Measurements from ENCODE around the gene DNAAF5.
"Not testable (repeated sequence)": the region's sequence is repeated elsewhere in the genome, so short reads cannot be mapped to it uniquely, and the experiment has no call there.

Gene DNAAF5

DNA sequence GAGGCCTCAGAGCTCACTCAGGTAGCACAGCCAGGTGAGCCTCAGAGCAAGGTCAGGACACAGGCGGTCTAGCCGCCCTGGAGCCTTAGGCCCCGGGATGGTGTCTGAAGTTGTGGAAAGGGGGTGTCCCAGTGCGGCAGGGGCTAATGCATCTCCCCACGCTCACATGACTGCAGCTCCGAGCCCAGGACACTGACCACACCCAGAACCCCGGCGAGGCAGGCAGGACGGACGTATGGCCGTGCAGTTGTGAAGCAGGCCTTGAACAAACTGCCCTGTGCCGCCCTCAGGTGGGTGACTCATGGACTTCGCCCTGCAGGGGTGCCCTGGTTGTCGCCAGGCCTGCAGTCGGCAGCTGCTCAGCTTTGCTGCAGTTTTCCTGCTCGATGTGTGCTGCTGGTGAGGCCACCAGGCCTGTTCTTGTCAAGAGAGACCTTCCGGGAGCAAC is 5.6 kb downstream of the DNAAF5 start:
- Mint-ChIP-seq H3K4me3 (no peak overlapping the region), H3K27ac (no peak overlapping the region), H3K9me3 (no peaks in the 10 kb centered on the region), H3K27me3 (no peaks in the 10 kb centered on the region), H3K4me1 (peaks cover 30% of the 10 kb centered on the region)
- DNase-seq (peak in 1 of 2 donors; percentile 39), ATAC-seq (peak; percentile 69)

GRCh38 chr7:732556-732955 is 6.1 kb downstream of the DNAAF5 start:
- no peak for DNase-seq
- H3K27ac Mint-ChIP-seq = no peak overlapping the region
- no peak overlapping the region for H3K4me3 Mint-ChIP-seq
- H3K4me1 Mint-ChIP-seq = peaks cover 30% of the 10 kb centered on the region
- no peaks in the 10 kb centered on the region for H3K27me3 Mint-ChIP-seq
- ATAC-seq = no peak
- H3K9me3 Mint-ChIP-seq = no peaks in the 10 kb centered on the region

GRCh38 chr7:734214-734613 is 7.7 kb downstream of the DNAAF5 start:
- no peaks in the 10 kb centered on the region for H3K9me3 Mint-ChIP-seq
- H3K4me1 Mint-ChIP-seq = peaks cover 15% of the 10 kb centered on the region
- no peaks in the 10 kb centered on the region for H3K27me3 Mint-ChIP-seq
- H3K27ac Mint-ChIP-seq = no peak overlapping the region
- DNase-seq = no peak
- no peak for ATAC-seq
- no peak overlapping the region for H3K4me3 Mint-ChIP-seq

DNA sequence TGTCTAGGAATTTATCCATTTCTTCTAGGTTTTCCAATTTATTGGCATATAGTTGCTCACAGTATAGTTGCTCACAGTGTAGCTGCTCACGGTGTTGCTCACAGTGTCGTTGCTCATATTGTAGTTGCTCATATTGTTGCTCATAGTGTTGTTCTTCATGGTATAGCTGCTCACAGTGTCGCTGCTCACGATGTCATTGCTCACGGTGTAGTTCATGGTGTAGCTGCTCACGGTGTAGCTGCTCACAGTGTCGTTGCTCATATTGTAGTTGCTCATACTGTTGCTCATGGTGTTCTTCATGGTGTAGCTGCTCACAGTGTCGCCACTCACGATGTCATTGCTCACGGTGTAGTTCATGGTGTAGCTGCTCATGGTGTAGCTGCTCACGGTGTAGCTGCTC is 8.3 kb downstream of the DNAAF5 start:
- no peaks in the 10 kb centered on the region for H3K27me3 Mint-ChIP-seq
- H3K4me1 Mint-ChIP-seq = peaks cover 9% of the 10 kb centered on the region
- H3K9me3 Mint-ChIP-seq = no peaks in the 10 kb centered on the region
- DNase-seq (no peak), ATAC-seq (no peak)
- no peak overlapping the region for H3K27ac Mint-ChIP-seq
- H3K4me3 Mint-ChIP-seq = no peak overlapping the region

DNA sequence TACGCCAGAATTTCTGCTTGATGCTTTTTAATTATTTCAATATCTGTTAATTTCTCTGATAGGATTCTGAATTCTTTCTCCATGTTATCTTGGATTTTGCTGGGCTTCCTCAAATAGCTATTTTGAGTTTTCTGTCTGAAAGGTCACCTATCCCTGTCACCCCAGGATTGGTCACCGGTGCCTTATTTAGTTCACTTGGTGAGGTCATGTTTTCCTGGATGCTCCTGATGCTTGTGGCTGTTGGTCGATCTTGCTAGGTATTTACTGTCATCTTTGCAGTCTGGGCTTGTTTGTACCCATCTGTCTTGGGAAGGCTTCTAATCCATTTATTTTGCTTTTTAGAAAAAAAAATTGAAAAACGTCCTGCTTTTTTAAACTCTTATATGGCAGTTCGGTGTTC is 11.7 kb downstream of the DNAAF5 start:
- Mint-ChIP-seq H3K27ac (no peak overlapping the region), H3K9me3 (no peaks in the 10 kb centered on the region), H3K27me3 (no peaks in the 10 kb centered on the region), H3K4me1 (no peaks in the 10 kb centered on the region), H3K4me3 (no peak overlapping the region)
- DNase-seq = no peak
- ATAC-seq = no peak

GRCh38 chr7:738723-739454 is 12.4 kb downstream of the DNAAF5 start:
- Mint-ChIP-seq H3K27ac (no peak overlapping the region), H3K4me3 (no peak overlapping the region), H3K4me1 (no peaks in the 10 kb centered on the region), H3K27me3 (no peaks in the 10 kb centered on the region), H3K9me3 (no peaks in the 10 kb centered on the region)
- ATAC-seq (no peak), DNase-seq (no peak)

DNA sequence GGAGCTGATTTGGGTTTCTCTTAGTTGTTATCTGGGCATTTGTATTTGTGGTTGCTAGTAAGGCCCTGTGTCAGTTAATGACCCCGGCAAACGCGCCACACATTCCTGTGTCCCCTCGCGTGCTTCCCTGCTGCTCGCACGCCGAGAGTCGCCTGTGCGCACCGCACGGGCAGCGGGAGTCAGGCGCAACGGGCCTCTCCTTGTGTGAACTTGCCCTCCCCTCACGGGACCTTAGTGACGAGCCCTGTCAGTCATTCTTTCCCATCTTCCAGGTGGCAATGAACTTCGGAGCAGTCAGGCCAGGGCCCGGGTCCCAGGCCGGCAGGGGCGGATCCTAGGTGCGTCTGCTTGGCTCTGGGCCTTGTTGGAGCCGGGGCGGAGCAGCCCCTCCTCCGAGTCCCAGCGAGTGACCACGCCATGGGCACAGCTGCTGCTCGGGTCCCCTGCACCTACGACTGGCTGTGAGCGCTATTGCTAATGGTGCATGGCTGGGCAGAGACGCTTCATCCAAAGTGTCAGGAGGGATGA is 13.0 kb downstream of the DNAAF5 start:
- Mint-ChIP-seq H3K9me3 (no peaks in the 10 kb centered on the region), H3K4me1 (no peaks in the 10 kb centered on the region), H3K27ac (no peak overlapping the region), H3K27me3 (no peaks in the 10 kb centered on the region), H3K4me3 (no peak overlapping the region)
- no peak for ATAC-seq
- DNase-seq = no peak

- no peak for DNase-seq
- peaks cover 0 to 5% of the 10 kb centered on the region in 2 donors for H3K9me3 Mint-ChIP-seq
- no peak for ATAC-seq
- no peak overlapping the region for H3K27ac Mint-ChIP-seq
- H3K4me1 Mint-ChIP-seq = no peaks in the 10 kb centered on the region
- H3K4me3 Mint-ChIP-seq = no peak overlapping the region
- no peaks in the 10 kb centered on the region for H3K27me3 Mint-ChIP-seq
Measured at GRCh38 chr7:739983-740942, 13.8 kb downstream of the DNAAF5 start.

GRCh38 chr7:741191-741671 is 14.7 kb downstream of the DNAAF5 start:
- Mint-ChIP-seq H3K4me1 (no peaks in the 10 kb centered on the region), H3K27ac (no peak overlapping the region), H3K27me3 (no peaks in the 10 kb centered on the region), H3K9me3 (peaks cover 0 to 7% of the 10 kb centered on the region in 2 donors), H3K4me3 (no peak overlapping the region)
- ATAC-seq (no peak), DNase-seq (no peak)

DNA sequence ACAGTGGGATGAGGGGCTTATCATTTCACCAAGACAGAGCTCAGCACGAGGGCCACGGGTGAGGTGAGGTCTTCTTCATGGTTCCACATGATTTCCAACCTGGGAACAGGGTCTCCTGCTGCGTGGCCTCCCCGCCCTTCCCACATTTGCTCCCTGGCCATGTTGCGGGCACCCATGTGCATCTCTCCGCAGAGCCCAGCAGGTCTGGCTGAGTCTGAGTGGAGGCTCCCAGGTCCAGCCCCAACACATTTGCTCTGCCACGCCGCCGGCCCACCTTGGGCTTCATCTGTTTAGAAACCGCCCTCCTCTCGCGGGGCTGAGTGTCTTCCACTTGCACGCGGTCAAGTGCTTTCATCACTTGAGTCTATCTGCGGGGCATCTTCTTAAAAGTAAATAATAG is 15.4 kb downstream of the DNAAF5 start:
- DNase-seq (no peak), ATAC-seq (no peak)
- Mint-ChIP-seq H3K27me3 (no peaks in the 10 kb centered on the region), H3K27ac (no peak overlapping the region), H3K4me3 (no peak overlapping the region), H3K4me1 (no peaks in the 10 kb centered on the region), H3K9me3 (peaks cover 0 to 7% of the 10 kb centered on the region in 2 donors)

DNA sequence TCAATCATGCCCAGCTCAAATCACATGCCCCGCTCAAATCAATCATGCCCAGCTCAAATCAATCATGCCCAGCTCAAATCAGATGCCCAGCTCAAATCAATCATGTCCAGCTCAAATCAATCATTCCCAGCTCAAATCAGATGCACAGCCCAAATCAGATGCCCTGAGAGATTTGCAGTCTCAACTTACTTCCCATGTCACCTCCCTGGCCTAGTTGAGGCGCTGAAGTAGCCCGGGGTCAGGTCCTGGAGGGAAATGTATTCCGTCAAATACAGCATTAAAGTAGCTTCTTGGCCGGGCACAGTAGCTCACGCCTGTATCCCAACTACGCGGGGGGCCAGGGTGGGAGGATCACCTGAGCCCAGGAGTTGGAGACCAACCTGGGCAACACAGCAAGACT is 16.3 kb downstream of the DNAAF5 start:
- Mint-ChIP-seq H3K27ac (no peak overlapping the region), H3K4me3 (no peak overlapping the region), H3K27me3 (no peaks in the 10 kb centered on the region), H3K4me1 (no peaks in the 10 kb centered on the region), H3K9me3 (peaks cover 0 to 7% of the 10 kb centered on the region in 2 donors)
- DNase-seq (no peak), ATAC-seq (no peak)

GRCh38 chr7:743341-744127 is 17.0 kb downstream of the DNAAF5 start:
- H3K4me3 Mint-ChIP-seq, H3K27ac Mint-ChIP-seq, H3K27me3 Mint-ChIP-seq, DNase-seq, H3K9me3 Mint-ChIP-seq, ATAC-seq, H3K4me1 Mint-ChIP-seq: not testable (repeated sequence)

DNA sequence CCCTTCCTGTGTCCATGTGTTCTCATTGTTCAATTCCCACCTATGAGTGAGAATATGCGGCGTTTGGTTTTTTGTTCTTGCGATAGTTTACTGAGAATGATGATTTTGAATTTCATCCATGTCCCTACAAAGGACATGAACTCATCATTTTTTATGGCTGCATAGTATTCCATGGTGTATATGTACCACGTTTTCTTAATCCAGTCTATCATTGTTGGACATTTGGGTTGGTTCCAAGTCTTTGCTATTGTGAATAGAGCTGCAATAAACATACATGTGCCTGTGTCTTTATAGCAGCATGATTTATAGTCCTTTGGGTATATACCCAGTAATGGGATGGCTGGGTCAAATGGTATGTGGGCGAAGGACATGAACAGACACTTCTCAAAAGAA is 17.6 kb downstream of the DNAAF5 start:
- ATAC-seq = not testable (repeated sequence)

DNA sequence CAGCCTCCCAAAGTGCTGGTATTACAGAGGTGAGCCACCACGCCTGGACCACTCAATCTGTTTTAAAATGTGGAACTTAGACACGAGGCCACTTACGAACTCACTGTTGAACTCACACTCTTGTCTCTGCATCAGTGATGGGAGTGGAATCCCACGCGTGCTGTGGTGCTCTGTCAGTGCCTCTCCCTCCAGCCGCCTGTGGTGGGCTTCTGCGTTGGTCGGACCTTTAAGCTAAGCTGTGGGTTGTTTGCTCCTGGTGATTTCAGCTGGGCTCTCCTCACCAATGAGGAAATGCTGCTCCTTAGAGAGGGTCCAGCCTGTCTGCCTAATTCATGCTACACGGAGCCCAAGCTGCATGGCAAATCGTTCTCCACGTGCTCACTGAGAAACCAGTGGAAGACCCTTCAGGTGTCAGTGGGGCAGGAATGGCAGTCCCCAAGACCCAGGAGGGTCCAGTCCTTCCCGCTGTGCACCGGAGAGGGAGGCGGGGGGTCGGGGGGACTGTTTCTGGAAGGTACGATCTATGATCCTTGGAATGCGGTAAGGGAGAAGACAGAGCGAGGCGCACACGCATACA is 18.4 kb downstream of the DNAAF5 start:
- no peak overlapping the region for H3K27ac Mint-ChIP-seq
- no peak for DNase-seq
- no peaks in the 10 kb centered on the region for H3K4me1 Mint-ChIP-seq
- no peak for ATAC-seq
- H3K27me3 Mint-ChIP-seq = no peaks in the 10 kb centered on the region
- no peak overlapping the region for H3K4me3 Mint-ChIP-seq
- peaks cover 0 to 7% of the 10 kb centered on the region in 2 donors for H3K9me3 Mint-ChIP-seq

More for the DNA sequence above, 17.6 kb downstream of the DNAAF5 start:
- H3K4me1 Mint-ChIP-seq, H3K9me3 Mint-ChIP-seq, H3K27ac Mint-ChIP-seq, DNase-seq, H3K4me3 Mint-ChIP-seq, H3K27me3 Mint-ChIP-seq: not testable (repeated sequence)
